Natural killer cell (primary cell): Measurements from ENCODE around the gene PLCB4. TPM values are rescaled to one million over a fixed set of nuclear protein-coding genes. Genes with fewer than 3 reads are reported as not detected.

Source experiments
- ATAC-seq, 3 donors: fragments of 150-1000 bp in 2 of 3; fragments of 200-7000 bp in 1 of 3; cut with Tn5 transposase; 1 replicate in 1 of 3; 2 replicates in 2 of 3; pipeline ENCODE4 v1.10.0; 2021; ENCODE audit warnings: mild to moderate bottlenecking in 2 of 3, moderate library complexity in 2 of 3
- DNase-seq, 2 donors: peaks; one replicate each; pipeline versions ENCODE4 v3.0.0 to v3.0.0-alpha.2; 2013 to 2021; ENCODE audit warnings: mixed read lengths in 1 of 2
- H3K27ac ChIP-seq: one replicate; pipeline ENCODE4 v1.5.1; 2013; ENCODE audit warnings: mild to moderate bottlenecking, low read length
- H3K27me3 ChIP-seq: one replicate; pipeline ENCODE4 v1.6.1; 2013; ENCODE audit warnings: low read length; ENCODE audit not compliant: control insufficient read depth, insufficient read depth
- H3K36me3 ChIP-seq: one replicate; pipeline ENCODE4 v1.6.1; 2013; ENCODE audit warnings: low read length; ENCODE audit not compliant: control insufficient read depth, insufficient read depth
- H3K4me1 ChIP-seq: one replicate; pipeline ENCODE4 v1.6.1; 2013; ENCODE audit warnings: low read length; ENCODE audit not compliant: control insufficient read depth, insufficient read depth
- H3K4me3 ChIP-seq: one replicate; pipeline ENCODE4 v1.5.1; 2013; ENCODE audit warnings: low read length
- H3K9me3 ChIP-seq: one replicate; pipeline ENCODE4 v1.6.1; 2013; ENCODE audit warnings: low read length; ENCODE audit not compliant: control insufficient read depth, insufficient read depth
- H3K27ac Mint-ChIP-seq, 2 donors: one replicate each; pipeline ENCODE4 v1.8.0; 2022; ENCODE audit warnings: mild to moderate bottlenecking in 2 of 2, mixed read lengths in 2 of 2, moderate library complexity in 1 of 2
- H3K27me3 Mint-ChIP-seq, 2 donors: one replicate each; pipeline ENCODE4 v1.8.0; 2022; ENCODE audit warnings: low read depth in 2 of 2, mixed read lengths in 2 of 2
- H3K36me3 Mint-ChIP-seq: one replicate; pipeline ENCODE4 v1.8.0; 2022; ENCODE audit warnings: mixed read lengths
- H3K4me1 Mint-ChIP-seq, 2 donors: one replicate each; pipeline ENCODE4 v1.8.0; 2022; ENCODE audit warnings: mixed read lengths in 2 of 2
- H3K4me3 Mint-ChIP-seq: one replicate; pipeline ENCODE4 v1.8.0; 2022; ENCODE audit warnings: mild to moderate bottlenecking, moderate library complexity, mixed read lengths
- H3K9me3 Mint-ChIP-seq, 2 donors: one replicate each; pipeline ENCODE4 v1.8.0; 2022; ENCODE audit warnings: mixed read lengths in 2 of 2
- WGBS: methylation state at CpG from one replicate; pipeline ENCODE4 v1.1.7; 2013; ENCODE audit warnings: missing lambda C conversion rate; ENCODE audit not compliant: insufficient coverage; 5-methylcytosine and 5-hydroxymethylcytosine counted together
- intact Hi-C: fragments of 100-400 bp; cut with micrococcal nuclease; formaldehyde crosslinking; loops from one replicate; pipeline ENCODE4 v1.14.2; 2022
- total RNA-seq, 4 donors: library from RNA; stranded (reverse); fragments of 120-200 nt in 1 of 4; gene quantifications; one replicate each; pipeline versions ENCODE4 v1.2.3 to v1.2.4, GENCODE V29; 2013 to 2022
- TF ChIP-seq, protein P1 (sequence below): fragments of 200-600 bp; IDR thresholded peaks from one replicate; pipeline ENCODE4 v1.8.0; 2022; ENCODE audit warnings: antibody characterized with exemption

PLCB4 gene
- total RNA-seq, 3 donors from 2014 or later (not counting 1 experiment from before 2014, with no cell fraction given) = 0.05 to 0.40 TPM; not detected in 1

DNA sequence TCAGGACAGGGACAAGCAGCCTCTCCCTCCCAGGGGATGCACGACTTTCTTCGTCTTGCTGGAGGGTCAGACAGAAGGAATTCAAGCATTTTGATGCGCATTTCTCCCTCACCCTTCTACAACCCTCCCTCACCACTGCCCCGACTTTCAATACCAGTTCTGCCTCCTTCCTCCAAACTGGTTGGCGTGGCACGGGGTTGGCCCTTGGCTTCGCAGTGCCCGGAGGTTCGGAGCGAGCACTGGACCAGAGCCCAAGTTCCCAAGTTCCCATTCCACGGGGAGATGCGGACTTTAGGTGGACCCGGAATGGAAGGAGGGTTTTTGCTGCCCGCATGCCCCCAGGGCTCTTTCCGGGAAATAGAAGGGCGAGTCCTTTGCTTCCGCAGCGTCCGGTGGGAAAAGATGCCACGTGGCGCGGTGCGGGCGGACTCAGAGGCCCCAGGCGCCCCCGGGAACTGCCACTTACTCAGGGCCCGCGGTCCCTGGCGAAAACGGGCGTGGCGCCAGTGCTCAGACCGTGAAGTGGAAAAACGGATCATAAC, 437.5 kb downstream of the PLCB4 start:
- intact Hi-C loops = no loop called here
- H3K9me3 Mint-ChIP-seq = peaks cover 0 to 3% of the 10 kb centered on the region in 2 donors
- no peaks in the 10 kb centered on the region for H3K9me3 ChIP-seq
- H3K27me3 Mint-ChIP-seq = peaks cover 23 to 28% of the 10 kb centered on the region in 2 donors
- WGBS = 11% methylated on average over 34 of the region's 34 CpGs
- H3K36me3 ChIP-seq = no peaks in the 10 kb centered on the region
- TF ChIP-seq, protein P1, sequence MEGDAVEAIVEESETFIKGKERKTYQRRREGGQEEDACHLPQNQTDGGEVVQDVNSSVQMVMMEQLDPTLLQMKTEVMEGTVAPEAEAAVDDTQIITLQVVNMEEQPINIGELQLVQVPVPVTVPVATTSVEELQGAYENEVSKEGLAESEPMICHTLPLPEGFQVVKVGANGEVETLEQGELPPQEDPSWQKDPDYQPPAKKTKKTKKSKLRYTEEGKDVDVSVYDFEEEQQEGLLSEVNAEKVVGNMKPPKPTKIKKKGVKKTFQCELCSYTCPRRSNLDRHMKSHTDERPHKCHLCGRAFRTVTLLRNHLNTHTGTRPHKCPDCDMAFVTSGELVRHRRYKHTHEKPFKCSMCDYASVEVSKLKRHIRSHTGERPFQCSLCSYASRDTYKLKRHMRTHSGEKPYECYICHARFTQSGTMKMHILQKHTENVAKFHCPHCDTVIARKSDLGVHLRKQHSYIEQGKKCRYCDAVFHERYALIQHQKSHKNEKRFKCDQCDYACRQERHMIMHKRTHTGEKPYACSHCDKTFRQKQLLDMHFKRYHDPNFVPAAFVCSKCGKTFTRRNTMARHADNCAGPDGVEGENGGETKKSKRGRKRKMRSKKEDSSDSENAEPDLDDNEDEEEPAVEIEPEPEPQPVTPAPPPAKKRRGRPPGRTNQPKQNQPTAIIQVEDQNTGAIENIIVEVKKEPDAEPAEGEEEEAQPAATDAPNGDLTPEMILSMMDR = no peak
- no peak overlapping the region for H3K4me3 Mint-ChIP-seq
- ATAC-seq (no peak), DNase-seq (no peak)
- H3K4me3 ChIP-seq = no peak overlapping the region
- peaks cover 24% of the 10 kb centered on the region for H3K4me1 ChIP-seq
- no peaks in the 10 kb centered on the region for H3K36me3 Mint-ChIP-seq
- no peaks in the 10 kb centered on the region for H3K4me1 Mint-ChIP-seq
- peaks cover 23% of the 10 kb centered on the region for H3K27me3 ChIP-seq
- no peak overlapping the region for H3K27ac Mint-ChIP-seq
- no peak overlapping the region for H3K27ac ChIP-seq

DNA sequence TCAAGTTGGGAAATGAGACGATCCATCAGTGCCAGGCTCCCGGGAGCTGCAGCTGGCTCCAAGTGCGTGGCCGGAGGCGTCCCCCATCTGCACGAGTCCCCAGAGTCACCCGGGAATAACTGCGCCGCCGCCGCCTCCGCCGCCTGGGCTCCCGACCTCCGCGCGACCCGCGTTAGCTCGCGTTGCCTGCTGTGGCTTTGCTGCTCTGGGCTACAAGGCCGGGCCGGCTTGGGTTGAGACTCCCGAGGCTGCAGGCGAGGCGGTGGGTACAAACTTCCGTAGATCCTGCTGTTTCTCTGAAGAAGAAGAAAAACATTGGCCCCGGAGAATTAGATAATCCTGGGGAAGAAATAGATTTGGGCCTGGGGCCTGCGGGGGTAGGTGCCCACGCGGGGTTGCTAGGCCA, 438.1 kb downstream of the PLCB4 start:
- intact Hi-C loops = no loop called here
- DNase-seq (no peak), ATAC-seq (no peak)
- peaks cover 23 to 32% of the 10 kb centered on the region in 2 donors for H3K27me3 Mint-ChIP-seq
- no peaks in the 10 kb centered on the region for H3K4me1 Mint-ChIP-seq
- peaks cover 0 to 3% of the 10 kb centered on the region in 2 donors for H3K9me3 Mint-ChIP-seq
- no peaks in the 10 kb centered on the region for H3K36me3 Mint-ChIP-seq
- H3K9me3 ChIP-seq = no peaks in the 10 kb centered on the region
- TF ChIP-seq, protein P1 = no peak
- peaks cover 24% of the 10 kb centered on the region for H3K4me1 ChIP-seq
- H3K27ac ChIP-seq = no peak overlapping the region
- H3K4me3 ChIP-seq = no peak overlapping the region
- 10% methylated on average over 31 of the region's 31 CpGs for WGBS
- H3K36me3 ChIP-seq = no peaks in the 10 kb centered on the region
- H3K4me3 Mint-ChIP-seq = no peak overlapping the region
- peaks cover 23% of the 10 kb centered on the region for H3K27me3 ChIP-seq
- no peak overlapping the region for H3K27ac Mint-ChIP-seq

DNA sequence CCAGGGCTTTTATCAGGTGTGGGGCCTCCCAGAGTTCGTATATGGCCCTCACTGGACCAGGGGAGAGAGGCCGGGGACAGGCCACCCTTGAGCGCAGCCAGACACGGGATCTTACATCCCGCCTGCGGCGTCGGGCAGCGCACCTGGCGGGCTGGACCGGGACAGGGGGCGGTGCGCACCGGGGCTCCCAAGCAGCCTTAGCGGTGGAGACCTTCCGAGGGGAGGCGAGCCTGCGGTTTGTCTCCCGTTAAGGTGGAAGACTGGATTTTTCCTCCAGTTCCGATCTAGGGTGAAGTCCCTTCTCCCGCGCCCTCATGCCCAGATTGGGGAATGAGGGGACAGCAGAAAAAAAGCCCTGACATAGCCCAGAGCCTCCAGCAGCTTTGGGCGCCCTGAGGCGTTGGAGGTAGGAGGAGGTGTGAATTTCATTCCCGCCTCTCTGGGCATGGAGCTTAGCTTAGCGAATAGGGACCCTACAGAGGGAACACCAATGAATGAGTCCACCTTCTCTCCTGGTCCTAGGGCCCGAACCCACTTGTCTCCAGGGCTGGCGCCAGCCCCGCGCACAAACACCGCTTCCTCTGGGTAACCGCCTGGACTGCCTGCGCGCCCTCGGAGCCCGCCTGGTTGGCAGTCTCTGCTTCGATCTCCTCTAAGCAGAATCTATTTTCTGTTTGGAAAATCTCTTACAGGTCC, 438.8 kb downstream of the PLCB4 start:
- Histone ChIP-seq H3K9me3 (no peaks in the 10 kb centered on the region), H3K4me1 (peaks cover 24% of the 10 kb centered on the region), H3K4me3 (no peak overlapping the region), H3K36me3 (no peaks in the 10 kb centered on the region), H3K27ac (no peak overlapping the region), H3K27me3 (peaks cover 23% of the 10 kb centered on the region)
- Mint-ChIP-seq H3K27me3 (peaks cover 28 to 37% of the 10 kb centered on the region in 2 donors), H3K9me3 (no peaks in the 10 kb centered on the region), H3K4me1 (no peaks in the 10 kb centered on the region), H3K27ac (no peak overlapping the region), H3K4me3 (no peak overlapping the region), H3K36me3 (no peaks in the 10 kb centered on the region)
- DNase-seq (no peak), ATAC-seq (no peak)
- TF ChIP-seq, protein P1 = no peak
- WGBS = 7% methylated on average over 37 of the region's 37 CpGs
- intact Hi-C loops = no loop called here
